HG03469 (cell line): ENCODE results near the gene CTIF.
"Not testable (repeated sequence)": the region's sequence is repeated elsewhere in the genome, so short reads cannot be mapped to it uniquely, and the experiment has no call there.

ENCODE experiments used
- ATAC-seq: cut with Tn5 transposase; IDR thresholded peaks from one replicate; pipeline ENCODE4 v1.9.1; 2021; ENCODE audit warnings: mild to moderate bottlenecking, moderate library complexity, moderate number of reproducible peaks; ENCODE audit not compliant: unreplicated experiment

CTIF gene

GRCh38 chr18:48538531-48539405 lies at the start of gene CTIF:
CTIF (plus strand) TSS chr18:48539031; CDS start chr18:48619566, 80,535 bp downstream.
- peak; percentile 68 for ATAC-seq

- no peak for ATAC-seq
Measured at GRCh38 chr18:48490641-48491293, 48.1 kb upstream of the CTIF start.

GRCh38 chr18:48492880-48493279 lies 46.0 kb upstream of the CTIF start:
- ATAC-seq, result no peak

GRCh38 chr18:48493434-48494230 lies 45.2 kb upstream of the CTIF start:
- no peak for ATAC-seq

DNA sequence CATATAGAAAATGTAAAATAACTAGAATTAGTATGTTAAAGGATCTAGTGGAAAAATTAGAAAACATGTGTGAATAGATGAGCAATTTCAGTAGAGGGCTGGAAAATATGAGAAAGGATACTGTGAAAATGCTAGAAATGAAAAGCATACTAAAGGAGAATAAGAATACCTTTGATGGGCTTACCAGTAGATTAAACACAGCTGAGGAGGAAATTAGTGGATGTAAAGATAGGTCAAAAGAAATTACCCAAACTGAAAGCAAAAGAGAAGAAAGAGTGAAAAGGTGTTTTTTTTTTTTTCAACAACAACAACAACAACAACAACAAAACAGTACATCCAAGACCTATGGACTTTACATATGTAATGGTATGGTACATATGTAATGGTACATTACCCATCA lies 41.0 kb upstream of the CTIF start:
- ATAC-seq, result no peak

GRCh38 chr18:48500517-48500916 lies 38.3 kb upstream of the CTIF start:
- ATAC-seq, result no peak

GRCh38 chr18:48502906-48503305 lies 35.9 kb upstream of the CTIF start:
- no peak for ATAC-seq

GRCh38 chr18:48504819-48505218 lies 34.0 kb upstream of the CTIF start:
- no peak for ATAC-seq

GRCh38 chr18:48506983-48507568 lies 31.8 kb upstream of the CTIF start:
- ATAC-seq, result not testable (repeated sequence)

GRCh38 chr18:48512498-48512897 lies 26.3 kb upstream of the CTIF start:
- not testable (repeated sequence) for ATAC-seq

DNA sequence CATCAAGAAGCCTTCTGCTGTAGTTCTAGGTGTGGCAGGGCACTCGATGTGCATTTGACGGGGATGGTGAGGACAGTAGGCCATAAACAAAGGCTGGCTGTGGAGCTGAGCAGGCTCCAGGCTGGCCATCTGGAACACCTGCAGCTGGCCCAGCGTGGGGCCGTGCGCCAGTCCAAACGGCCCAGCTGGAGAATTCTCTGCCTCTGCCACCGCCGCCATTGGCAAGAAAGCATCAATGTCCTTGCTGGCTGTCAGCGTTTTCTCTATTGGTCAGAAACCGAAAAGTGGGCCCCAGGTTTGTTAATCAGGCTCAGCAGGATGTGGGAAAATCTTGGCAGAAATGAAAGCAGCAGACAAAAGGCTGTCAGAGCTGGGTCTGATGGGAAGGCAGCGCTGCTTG lies 24.0 kb upstream of the CTIF start:
- ATAC-seq, result no peak

DNA sequence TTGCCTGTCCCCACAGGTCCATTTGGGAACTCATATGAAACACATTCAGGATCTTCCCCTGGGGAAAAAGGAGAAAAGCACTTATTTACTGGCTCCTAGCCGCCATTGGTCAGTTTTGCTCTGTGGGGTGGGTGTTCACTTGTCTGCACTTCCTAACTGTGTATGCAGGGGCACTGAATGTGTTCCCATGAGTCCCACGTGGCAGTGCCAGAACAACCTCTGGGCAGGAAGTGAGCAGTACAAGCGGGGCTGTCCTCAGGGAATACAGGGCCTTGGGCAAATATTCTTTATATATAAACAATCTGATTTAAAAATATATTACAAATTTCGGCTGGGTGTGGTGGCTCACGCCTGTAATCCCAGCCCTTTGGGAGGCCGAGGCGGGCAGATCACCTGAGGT lies 21.8 kb upstream of the CTIF start:
- ATAC-seq, result no peak

- no peak for ATAC-seq
Measured at GRCh38 chr18:48519431-48520100, 19.3 kb upstream of the CTIF start.

GRCh38 chr18:48521723-48522122 lies 17.1 kb upstream of the CTIF start:
- ATAC-seq, result no peak

DNA sequence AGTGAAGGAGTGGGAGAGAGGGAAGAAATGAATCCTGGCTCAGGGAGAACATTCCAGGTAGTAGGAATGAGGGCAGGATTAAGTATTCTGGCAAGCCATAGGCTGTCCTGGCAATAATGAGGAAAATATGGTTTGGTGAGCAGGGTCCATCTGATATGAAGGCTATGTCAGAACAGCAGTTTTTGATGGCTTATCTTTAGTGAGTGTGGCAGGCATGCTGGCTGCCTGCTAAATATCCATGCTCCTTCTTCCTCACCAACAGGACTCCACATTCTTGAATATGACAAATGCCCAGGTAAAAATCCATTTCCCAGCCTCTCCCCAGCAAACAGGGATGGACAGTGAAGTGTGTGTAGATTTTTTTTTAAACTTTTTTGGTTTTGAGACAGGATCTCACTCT lies 13.2 kb upstream of the CTIF start:
- no peak for ATAC-seq

DNA sequence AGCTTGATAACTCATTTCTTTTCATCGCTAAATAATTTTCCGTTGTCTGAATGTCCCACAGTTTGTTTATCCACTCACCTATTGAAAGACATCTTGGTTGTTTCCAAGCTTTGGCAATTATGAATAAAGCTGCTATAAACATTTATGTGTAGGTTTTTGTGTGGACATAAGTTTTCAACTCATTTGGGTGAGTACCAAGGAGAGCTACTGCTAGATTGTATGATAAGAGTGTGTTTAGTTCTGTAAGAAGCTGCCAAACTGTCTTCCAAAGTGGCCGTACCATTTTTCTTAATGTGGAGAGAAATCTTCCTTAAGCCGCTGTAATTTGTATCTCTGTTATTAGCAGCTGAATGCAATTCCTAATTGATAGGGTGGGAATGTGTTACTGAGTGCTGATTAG lies 11.4 kb upstream of the CTIF start:
- no peak for ATAC-seq

- ATAC-seq, result no peak
Measured at GRCh38 chr18:48528861-48529260, 10.0 kb upstream of the CTIF start.

DNA sequence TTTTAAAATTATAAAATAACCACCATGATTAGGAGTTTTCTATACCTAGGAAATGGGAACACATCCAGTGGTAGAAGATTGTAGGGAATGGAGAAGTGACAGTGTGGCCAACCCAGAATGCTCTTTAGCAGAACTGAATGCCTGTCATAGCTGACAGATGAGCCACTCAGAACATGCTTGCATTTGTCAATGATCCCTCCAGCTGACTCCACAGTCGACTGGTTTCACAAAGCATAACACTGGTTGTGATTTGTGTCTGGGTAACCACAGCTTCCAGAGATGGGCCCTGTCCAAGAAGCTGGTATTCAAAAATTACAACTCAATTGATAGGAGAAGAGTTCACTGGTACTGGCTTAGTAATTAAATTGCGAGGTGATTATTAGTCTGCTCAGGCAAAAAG lies 9.0 kb upstream of the CTIF start:
- no peak for ATAC-seq

- ATAC-seq, result no peak
Measured at GRCh38 chr18:48530399-48531081, 8.3 kb upstream of the CTIF start.

- ATAC-seq, result no peak
Measured at GRCh38 chr18:48531082-48531403, 7.8 kb upstream of the CTIF start.
